Measurements from ENCODE around the gene TBL3.
"Not testable (repeated sequence)": the region's sequence is repeated elsewhere in the genome, so short reads cannot be mapped to it uniquely, and the experiment has no call there.

Gene TBL3

DNA sequence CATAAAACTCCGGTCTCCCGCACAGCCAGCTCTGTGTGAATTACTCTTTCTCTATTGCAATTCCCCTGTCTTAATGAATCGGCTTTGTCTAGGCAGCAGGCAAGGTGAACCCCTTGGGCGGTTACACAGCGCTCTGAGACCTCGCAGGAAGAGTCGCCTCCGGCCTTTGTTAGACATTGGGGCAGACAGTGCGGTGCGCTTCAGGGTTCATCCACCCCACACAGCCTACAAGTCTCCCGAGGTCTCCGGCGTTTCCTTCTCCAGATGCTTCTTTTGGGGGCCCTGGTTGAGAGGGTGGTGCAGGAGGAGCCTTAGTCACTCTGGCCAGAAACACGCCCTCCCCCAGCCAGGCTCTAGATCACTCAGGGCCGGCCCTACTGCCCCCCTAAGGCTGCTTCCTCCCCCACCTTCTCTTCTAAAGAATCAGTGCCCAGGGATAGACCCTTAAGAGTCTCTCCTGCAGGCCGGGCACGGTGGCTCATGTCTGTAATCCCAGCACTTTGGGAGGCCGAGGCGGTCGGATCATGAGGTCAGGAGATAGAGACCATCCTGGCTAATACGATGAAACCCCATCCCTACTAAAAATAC, 27.1 kb upstream of the TBL3 start:
- DNase-seq, result no peak

- DNase-seq, result no peak
These were observed 26.1 kb upstream of the TBL3 start for GRCh38 chr16:1945559-1946391.

DNA sequence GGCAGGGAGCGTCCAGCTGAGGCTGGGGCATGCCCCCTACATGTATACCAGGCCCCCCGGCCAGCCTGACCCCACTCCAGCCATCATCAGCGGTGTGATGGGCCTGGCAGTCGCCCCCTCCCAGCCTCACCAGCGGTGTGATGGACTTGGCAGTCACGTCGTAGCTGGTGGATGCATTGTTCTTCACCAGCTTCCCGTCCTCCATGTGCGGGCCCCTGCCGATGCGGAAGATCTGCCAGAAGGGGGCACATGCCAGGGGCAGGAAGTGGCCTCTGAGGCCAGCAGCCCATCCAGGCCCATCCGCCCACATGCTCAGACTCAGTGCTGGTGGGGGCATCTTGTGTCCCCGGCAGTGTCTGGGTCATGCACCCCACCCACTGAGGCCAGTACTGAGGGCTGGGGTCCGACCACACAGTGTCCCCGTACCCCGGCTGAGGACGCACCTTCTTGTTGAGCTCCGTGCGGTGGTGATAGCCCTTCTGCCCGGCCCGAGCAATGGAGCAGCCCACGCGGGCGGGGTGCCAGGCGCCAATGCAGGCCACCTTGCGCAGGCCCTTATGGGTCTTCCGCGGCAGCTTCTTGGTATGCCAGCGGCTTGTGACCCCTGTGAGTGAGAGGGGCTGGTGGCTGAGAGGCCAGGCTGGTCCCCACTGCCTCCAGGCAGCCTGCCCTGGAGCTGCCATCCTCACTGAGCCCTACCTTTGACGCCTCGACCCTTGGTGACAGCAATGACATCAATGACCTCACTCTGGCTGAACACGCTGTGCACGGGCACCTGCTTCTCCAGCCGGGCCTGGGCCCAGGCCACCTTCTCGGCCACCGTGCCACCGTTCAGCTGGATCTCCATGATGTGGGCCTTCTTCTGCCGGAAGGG, 25.1 kb upstream of the TBL3 start:
- DNase-seq, result no peak

- no peak for DNase-seq
These were observed 24.5 kb upstream of the TBL3 start for GRCh38 chr16:1947369-1947670.

DNA sequence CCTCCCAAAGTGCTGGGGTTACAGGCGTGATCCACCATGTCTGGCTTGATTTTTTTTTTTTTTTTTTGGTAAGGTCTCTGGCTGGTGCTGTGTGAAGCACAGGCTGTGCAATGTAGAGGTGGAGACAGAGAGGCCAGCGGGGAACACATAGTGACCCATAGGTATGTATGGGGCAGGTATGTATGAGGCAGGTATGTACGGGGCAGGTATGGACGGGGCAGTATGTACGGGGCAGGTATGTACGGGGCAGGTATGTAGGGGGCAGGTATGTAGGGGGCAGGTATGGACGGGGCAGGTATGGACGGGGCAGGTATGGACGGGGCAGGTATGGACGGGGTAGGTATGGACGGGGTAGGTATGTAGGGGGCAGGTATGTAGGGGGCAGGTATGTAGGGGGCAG, 22.3 kb upstream of the TBL3 start:
- no peak for DNase-seq

DNA sequence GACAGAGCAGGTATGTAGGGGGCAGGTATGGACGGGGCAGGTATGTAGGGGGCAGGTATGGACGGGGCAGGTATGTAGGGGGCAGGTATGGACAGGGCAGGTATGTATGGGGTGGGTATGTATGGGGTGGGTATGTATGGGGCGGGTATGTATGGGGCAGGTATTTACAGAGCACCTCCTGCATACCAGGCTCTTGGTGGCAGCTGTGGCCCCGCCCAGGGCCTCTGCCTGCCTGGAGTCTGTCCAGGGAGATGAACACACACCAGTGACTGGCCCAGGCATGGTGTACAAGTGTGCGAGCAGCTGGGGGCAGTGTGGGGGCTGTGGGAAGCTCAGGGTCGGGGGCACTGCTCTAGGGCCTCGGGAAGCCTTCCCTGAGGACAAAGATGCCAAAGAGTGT, 21.8 kb upstream of the TBL3 start:
- no peak for DNase-seq

- DNase-seq, result no peak
These were observed 21.3 kb upstream of the TBL3 start for GRCh38 chr16:1950559-1950958.

GRCh38 chr16:1953734-1954133, 18.1 kb upstream of the TBL3 start:
- no peak for DNase-seq

- not testable (repeated sequence) for DNase-seq
These were observed 14.3 kb upstream of the TBL3 start for GRCh38 chr16:1957434-1958142.

DNA sequence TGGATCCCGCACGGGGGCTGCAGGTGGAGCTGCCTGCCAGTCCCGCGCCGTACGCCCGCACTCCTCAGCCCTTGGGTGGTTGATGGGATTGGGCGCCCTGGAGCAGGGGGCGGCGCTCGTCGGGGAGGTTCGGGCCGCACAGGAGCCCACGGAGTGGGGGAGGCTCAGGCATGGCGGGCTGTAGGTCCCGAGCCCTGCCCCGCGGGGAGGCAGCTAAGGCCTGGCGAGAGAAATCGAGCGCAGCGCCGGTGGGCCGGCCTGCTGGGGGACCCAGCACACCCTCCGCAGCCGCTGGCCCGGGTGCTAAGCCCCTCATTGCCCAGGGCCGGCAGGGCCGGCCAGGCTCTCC, 13.7 kb upstream of the TBL3 start:
- DNase-seq, result not testable (repeated sequence)

DNA sequence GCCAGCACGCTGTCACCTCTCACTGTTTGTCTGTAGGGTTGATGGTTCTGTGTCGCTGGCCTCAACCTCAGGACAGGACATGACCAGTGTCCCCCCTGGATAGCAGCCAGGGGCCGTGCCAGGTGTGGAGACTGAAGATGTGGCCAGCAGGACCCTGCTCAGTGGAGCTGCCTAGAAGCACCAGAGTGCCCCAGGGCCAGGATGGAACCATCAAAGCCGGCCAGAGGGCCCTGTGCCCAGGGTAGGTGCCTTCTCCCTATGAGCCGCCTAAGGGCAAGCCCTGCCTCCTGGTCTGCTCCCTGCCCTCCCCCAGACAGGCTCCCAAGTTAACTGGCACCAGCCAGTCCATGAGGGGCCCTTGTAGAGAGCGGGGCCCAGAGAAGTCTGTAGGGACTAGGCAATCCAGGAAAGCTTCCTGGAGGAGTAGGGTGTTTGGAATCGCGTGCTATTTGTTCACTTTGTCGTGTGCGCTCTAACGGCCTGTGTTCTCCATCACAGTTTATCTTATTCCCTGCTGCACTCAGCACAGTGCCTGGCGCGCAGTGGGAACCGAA, 13.1 kb upstream of the TBL3 start:
- no peak for DNase-seq

GRCh38 chr16:1959269-1960039, 12.4 kb upstream of the TBL3 start, which contains the start of gene NDUFB10:
Gene NDUFB10 (plus strand): TSS chr16:1959538. CDS start chr16:1959625, 87 bp downstream.
- peak; percentile 59 for DNase-seq

GRCh38 chr16:1960665-1961630, 10.9 kb upstream of the TBL3 start:
- DNase-seq, result peak; percentile 52

GRCh38 chr16:1961651-1962067, 10.2 kb upstream of the TBL3 start:
- DNase-seq, result no peak

DNA sequence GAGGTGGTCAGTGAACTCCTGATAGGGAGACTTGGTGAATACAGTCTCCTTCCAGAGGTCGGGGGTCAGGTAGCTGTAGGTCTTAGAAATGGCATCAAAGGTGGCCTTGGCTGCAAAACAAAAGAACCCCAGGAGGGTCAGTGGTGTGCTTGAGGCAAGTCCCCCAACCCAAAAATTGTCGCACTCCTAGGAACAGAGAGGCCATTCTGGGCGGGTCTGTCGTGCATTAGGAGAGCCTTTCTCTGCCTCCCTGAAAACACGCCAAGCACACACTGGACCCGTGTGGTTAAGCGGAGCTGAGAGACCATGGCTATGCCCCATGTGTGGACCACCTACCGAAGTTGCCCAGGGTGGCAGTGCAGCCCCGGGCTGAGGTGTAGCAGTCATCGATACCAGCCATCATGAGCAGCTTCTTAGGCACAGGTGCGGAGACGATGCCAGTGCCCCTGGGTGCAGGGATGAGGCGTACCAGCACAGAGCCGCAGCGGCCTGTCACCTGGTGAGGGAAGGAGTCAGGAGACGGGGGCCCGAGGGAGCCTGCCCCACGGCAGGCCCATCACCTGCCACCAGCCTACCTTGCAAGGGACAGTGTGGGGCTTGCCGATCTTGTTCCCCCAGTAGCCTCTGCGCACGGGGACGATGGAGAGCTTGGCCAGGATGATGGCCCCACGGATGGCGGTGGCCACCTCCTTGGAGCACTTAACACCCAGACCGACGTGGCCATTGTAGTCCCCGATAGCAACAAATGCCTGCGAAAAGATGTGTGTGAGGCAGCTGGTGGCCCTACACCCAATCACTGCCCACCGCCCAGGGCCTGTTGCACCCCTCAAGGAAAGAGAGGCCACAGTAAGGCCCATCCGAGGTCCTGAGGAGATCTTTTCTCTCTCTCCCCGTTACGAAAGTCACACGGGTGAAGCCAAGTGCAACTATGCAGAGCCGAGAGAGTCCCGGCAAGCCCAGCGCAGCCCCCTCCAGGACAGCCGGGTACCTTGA, 9.4 kb upstream of the TBL3 start:
- DNase-seq, result not testable (repeated sequence)

DNA sequence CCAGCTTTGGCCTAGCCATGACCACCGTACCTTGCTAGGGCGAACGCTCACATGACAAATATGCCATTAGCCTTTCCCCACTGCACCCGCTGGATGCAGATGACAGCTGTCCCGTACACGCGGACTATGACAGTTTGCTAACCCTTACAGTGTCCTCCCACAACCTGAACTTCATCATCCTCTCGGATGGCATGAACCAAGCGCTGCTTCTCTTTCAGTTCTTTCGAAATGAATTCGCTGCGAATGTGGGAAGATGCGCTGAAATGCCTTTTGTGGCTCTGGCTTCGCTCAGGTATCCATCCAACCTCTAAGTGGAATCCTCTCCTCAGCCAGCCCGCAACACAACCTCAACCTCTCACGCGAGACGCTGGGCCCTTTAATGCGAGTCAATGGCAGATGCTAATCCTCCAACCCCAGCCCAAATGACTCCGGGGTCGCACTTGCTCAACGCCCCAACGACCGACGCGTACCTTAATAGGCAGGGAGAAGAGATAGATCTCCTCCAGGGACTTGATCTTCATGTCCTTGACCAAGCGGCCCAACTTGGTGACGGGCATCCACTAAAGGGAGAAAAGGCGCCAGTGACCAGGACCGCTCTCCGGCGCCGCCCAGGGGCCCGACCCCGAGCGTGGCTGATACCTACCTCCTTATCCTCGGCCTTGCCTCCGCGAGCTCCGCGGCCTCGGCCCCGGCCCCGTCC, 7.9 kb upstream of the TBL3 start:
- DNase-seq, result no peak

DNA sequence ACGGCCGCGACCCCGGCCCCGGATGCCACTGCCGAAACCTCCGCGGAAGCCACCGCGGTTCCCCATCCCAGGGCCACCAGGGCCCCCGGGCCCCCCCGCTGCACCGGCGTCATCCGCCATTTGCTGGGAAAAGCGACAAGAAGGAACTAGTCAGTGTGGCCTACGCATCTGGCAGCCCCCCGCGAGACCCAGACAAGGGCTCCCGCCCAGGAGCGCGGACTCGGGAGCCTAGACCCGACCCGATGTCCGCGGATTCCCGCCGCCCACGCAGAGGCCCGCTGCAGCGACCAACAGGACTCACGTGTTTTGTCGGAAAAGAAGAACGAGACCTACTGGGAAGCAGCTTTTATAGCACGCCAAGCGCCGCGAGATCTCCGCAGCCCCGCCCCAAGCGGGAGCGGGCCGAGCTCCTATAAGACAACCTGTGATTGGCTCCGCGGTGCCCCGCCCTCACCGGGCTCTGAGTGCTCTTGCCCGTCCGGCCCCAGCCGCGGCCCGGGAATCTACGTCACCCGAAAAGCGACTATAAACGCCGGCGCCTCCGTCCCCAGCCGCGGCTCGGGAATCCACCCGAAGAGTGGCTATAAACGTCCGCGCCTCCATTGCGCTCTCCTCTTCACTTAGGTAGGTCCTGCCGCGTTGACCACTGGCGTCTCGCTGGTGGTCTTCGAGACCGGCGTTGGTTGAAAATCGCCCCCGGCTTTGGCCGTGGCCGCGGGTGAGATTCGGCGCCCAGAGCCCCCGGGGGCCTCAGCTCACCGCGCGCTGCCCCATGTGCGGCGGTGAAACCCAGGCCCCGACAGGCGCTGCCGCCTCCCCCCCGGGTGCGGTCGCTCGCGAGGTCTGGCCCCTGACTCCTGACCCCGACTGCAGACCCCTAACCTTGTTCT, 7.1 kb upstream of the TBL3 start, which contains the start of gene RPS2:
Gene RPS2 (minus strand): TSS at position 321 of the 890 bp plus-strand sequence. CDS start 201 bp downstream, at position 120.
- DNase-seq, result peak; percentile 97
